Measurements from ENCODE around the gene LTBR.

The LTBR gene

DNA sequence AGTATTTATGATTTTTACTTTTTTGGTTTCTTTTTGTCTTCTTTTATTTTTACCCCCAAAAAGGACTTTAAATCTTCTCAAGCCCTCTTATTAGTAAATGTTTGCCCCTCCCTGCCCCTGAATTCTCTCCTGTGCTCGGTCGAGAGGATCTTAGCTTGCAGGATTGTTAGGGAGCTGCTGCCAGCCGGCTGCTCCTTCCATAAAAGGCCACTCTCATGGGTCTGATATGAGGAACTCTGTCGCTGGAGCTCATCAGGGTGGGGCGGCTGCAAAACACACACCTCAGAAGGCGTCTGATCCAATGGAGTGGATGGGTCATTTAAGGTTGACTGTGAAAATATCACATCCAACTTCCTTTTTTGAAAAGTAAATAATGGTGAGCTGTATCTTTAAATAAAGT, 8.5 kb downstream of the LTBR start:
- no peak for TF ChIP-seq CTCF (IDR thresholded peaks at IDR 0.05; ENCODE audit: insufficient read depth, missing control alignments)
- FAIRE-seq (no peak), DNase-seq (ENCODE audit: insufficient read length, low spot score) (no peak)

DNA sequence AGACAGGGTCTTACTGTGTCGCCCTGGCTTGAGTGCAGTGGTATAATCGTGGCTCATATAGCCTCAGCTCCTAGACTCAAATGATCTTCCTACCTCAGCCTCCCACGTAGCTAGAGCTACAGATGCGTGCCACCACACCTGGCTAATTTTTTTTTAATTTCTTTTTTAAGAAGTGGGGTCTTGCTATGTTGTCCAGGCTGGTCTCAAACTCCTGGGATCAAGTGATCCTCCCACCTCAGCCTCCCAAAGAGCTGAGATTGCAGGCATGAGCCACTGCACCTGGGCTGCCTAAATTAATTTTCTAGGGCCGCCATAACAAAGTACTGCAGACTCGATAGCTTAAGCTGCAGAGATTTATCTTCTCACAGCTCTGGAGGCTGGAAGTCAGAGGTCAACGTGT, 9.1 kb downstream of the LTBR start:
- no peak for DNase-seq (ENCODE audit: insufficient read length, low spot score)
- FAIRE-seq: no peak
- TF ChIP-seq CTCF (IDR thresholded peaks at IDR 0.05; ENCODE audit: insufficient read depth, missing control alignments): no peak

- FAIRE-seq (no peak), DNase-seq (ENCODE audit: insufficient read length, low spot score) (no peak)
- no peak for TF ChIP-seq CTCF (IDR thresholded peaks at IDR 0.05; ENCODE audit: insufficient read depth, missing control alignments)
Measured at GRCh38 chr12:6394398-6394797, 10.4 kb downstream of the LTBR start.

DNA sequence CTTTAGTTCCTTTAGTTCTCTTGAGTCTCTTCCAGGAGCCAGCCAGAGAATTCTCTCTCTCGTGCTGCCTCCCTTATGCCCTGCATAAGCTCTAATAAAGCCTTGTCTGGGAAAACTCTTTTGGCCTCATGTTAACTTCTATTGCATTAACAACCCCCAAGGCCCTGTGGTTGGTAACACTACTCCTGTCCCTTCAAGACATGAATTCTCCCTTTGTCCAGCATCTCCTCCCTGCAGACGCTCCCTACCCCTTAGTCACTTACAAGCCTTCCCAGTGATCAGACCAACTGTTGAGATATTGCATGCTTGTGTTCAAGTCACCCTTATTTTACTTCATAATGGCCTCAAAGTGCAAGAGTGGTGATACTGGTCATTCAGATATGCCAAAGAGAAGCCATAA, 12.1 kb downstream of the LTBR start:
- no peak for FAIRE-seq
- no peak for DNase-seq (ENCODE audit: insufficient read length, low spot score)
- TF ChIP-seq CTCF (IDR thresholded peaks at IDR 0.05; ENCODE audit: insufficient read depth, missing control alignments): no peak

DNA sequence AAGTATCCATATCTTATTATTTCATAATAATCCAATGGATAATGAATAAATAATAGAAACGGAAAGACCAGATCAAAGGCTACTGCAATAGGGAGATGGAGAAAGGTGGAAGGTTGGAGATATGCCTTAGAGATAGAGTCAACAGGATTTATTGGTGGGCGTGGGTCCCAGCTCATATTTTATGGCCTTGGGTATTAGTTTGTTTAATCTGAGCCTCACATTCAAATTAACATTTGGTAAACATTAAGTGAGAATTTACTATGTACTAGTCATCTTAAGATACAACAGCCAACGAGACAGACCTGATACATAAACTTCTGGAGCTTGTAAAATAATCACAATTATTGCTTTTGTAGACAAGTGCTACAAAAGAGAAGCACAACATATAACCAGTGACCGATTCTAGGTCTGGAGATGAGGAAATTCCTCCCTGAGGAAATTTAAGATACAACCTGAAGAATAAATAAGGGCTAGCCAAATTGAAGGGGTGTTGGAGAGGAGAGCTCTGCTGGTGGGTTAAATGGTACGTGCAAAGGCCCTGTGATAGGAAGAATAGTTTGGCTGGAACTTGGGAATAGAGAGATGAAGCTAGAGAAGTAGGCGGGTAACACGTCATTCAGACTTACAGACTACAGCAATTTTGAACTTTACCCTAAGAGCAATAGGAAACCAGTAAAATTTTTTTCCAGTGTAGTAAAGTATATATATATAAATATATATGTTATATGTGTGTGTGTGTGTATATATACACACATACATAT, 16.1 kb downstream of the LTBR start:
- DNase-seq (ENCODE audit: insufficient read length, low spot score) (no peak), FAIRE-seq (no peak)
- no peak for TF ChIP-seq CTCF (IDR thresholded peaks at IDR 0.05; ENCODE audit: insufficient read depth, missing control alignments)

DNA sequence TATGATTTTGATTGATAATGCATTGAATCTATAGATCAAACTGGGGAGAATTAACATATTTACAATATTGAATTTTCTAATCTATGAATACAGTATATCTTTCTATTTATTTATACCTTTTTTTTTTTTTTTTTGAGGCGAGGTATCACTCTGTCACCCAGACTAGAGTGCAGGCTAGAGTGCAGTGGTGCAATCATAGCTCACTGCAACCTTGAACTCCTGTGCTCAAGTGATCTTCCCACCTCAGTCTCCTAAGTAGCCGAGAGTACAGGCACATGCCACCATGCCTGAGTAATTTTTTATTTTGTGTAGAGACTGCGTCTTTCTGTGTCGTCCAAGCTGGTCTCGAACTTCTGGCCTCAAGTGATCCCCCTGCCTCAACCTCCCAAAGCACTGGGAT, 20.4 kb downstream of the LTBR start:
- TF ChIP-seq CTCF (IDR thresholded peaks at IDR 0.05; ENCODE audit: insufficient read depth, missing control alignments): no peak
- FAIRE-seq: no peak
- DNase-seq (ENCODE audit: insufficient read length, low spot score): no peak

DNA sequence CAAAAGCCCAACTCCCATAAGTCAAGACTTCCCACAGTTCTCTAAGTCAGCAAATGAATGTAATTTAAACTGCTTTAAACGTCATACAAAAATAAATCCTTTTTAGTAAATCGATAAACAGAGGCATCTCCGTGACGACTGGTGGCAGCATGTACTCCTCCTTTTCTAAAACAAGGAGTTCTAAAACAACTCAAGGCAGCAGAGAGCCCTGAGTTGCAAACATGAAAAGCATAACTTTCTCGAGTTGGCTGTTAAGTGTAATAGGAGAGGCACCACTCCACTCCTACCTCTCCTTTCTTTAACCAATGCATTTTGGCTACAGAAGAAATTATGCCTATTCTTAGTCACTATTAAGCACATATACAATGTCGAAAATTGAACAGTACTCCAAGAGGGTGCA, 22.0 kb downstream of the LTBR start:
- no peak for TF ChIP-seq CTCF (IDR thresholded peaks at IDR 0.05; ENCODE audit: insufficient read depth, missing control alignments)
- no peak for DNase-seq (ENCODE audit: insufficient read length, low spot score)
- FAIRE-seq: no peak
